HG03196 (cell line): ENCODE data around the gene ULK3.

Experiments
- ATAC-seq: cut with Tn5 transposase; IDR thresholded peaks from one replicate; pipeline ENCODE4 v1.9.1; 2021; ENCODE audit not compliant: unreplicated experiment

Gene ULK3

GRCh38 chr15:74824976-74825375 is 18.0 kb downstream of the ULK3 start:
- no peak for ATAC-seq

DNA sequence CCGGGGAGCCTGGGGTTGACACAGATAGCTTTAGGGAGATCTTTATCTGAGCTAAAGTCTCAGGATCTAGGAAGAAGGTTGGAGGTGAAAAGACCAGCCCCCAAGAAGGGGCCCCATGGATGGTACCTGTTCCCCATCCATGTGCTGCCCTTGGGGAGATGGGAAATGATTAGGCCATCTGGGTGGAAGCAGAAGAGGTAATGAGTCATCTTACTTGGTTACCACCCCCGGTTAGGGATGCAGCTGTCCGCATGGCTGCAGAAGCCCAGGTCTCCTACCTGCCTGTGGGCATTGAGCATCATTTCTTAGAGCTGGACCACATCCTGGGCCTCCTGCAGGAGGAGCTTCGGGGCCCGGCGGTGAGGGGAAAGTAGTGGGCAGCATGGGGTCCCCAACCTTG is 19.6 kb downstream of the ULK3 start:
- ATAC-seq: no peak

DNA sequence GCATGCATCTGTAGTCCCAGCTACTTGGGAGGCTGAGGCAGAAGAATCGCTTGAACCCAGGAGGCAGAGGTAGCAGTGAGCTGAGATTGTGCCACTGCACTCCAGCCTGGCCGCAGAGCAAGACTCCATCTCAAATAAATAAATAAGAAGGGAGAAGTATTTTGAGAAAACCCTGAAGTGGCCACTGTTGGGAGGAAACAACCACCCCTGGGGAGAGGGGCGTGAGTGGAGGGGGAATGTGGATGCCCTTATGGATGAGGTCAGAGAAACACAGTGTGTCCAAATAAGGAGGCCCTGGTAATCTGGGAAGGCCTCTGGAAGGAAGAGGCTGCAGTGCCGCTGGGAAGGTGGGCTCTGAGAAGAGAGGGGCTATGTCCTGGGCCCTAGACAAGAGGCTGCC is 20.7 kb downstream of the ULK3 start:
- no peak for ATAC-seq

GRCh38 chr15:74821790-74822158 is 21.2 kb downstream of the ULK3 start:
- ATAC-seq: no peak

GRCh38 chr15:74821091-74821789 is 21.7 kb downstream of the ULK3 start:
- ATAC-seq: peak; percentile 52

DNA sequence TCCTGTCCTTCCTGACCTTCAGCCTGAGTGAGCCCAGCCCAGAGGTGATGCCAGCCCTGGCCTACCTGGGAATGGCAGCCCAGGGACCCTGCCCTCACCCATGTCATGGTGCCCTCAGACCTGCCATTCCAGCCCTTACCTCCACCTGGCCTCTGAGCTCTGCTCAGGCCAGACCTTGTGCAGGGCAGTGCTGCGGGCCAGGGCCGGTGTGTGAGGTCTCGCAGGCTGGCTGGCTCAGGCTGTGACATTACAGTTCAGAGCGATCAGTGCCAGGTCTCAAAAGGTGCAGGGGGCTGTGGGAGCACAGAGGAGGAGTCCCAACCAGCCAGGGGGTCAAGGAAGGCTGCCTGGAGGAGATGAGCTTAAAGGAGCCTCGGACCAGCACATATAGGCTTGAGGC is 22.9 kb downstream of the ULK3 start:
- no peak for ATAC-seq

GRCh38 chr15:74817370-74817737 is 25.6 kb downstream of the ULK3 start:
- ATAC-seq: no peak

GRCh38 chr15:74816624-74817369 is 26.2 kb downstream of the ULK3 start:
- no peak for ATAC-seq

- no peak for ATAC-seq
Measured at GRCh38 chr15:74815961-74816360, 27.0 kb downstream of the ULK3 start.

- ATAC-seq: no peak
Measured at GRCh38 chr15:74815121-74815934, 27.6 kb downstream of the ULK3 start.

DNA sequence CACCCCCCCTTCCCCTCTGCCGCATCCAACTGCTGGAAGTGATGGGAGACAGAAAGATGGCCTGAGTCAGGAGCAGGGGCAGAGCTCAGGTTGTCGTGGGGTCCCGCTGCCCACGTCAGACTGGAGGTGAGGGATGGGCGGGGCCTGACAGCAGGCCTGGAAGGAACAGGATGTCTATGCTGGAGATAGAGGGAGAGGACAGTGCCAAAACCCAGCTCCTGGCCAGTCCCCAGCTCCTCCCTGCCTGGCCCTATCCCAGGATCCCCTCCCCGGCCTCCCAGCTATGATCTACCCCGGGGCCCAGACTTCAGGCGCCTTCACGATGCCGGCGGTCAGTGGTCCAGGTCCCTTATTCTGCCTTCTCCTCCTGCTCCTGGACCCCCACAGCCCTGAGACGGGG is 30.4 kb downstream of the ULK3 start, which contains the start of gene LMAN1L:
TSS of gene LMAN1L (plus strand) at position 303 of the 400 bp plus-strand sequence. CDS start at position 323, 20 bp downstream.
- ATAC-seq: no peak

DNA sequence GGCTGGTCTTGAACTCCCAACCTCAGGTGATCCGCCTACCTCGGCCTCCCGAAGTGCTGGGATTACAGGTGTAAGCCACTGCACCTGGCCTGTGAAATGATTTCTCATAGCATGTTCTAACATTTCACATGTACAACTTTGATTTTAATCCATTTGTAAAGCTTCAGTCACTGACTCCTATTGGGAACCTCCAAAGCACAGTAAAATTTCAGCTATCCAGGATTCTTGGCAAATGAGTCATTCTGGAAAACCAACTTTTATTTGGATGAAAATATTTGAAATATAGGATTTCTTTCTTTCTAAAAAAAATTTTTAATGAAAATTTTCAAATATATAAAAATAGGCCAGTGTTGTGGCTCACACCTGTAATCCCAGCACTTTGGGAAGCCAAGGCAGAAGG is 33.0 kb downstream of the ULK3 start:
- ATAC-seq: no peak

- no peak for ATAC-seq
Measured at GRCh38 chr15:74809242-74809641, 33.7 kb downstream of the ULK3 start.

- no peak for ATAC-seq
Measured at GRCh38 chr15:74808840-74809229, 34.1 kb downstream of the ULK3 start.

DNA sequence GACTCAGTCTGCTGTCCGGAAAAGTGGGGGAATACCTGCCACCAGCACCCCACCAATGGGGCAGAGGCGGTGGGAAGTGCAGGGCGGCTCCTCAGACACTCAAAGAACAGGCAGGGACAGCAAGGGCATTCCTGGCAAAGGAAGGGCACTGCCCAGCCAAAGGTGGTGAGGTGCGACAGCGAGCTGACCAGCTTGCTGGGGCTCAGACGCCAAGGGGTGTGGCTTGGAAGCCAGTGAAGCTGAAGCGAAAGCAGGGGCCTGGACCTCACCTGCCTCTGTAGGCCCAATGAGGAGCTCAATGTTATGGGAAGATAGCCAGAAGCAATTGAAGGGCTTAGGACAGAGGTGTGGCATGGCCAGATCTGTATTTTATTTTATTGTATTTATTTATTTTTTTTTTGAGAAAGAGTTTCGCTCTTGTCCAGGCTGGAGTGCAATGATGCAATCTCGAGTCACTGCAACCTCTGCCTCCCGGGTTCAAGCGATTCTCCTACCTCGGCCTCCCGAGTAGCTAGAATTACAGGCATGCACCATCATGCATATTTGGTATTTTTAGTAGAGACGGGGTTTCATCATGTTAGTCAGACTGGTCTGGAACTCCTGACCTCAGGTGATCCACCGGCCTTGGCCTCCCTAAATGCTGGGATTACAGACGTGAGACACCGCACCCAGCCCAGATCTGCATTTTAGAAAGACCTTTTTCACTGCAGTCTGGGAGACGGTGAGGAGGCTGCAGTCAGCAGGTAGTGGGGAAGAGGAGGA is 34.7 kb downstream of the ULK3 start:
- no peak for ATAC-seq

DNA sequence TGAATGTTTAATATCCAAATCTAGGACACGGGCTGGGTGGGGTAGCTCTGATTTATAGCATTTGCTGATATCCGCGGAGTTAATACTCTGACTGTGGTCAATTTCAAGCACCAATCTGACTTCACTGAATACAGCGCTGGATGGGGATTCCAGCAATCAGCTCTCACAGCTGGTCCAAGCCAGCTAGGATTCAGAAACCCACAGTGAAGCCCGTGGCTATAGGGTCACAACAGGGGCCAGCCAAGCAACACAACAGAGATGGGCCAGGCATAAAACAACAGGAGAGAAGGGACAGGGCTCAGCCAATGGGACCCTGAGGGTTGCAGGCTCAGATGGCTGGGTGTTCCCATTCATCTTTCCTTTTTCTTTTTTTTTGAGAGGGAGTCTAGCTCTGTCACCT is 35.7 kb downstream of the ULK3 start:
- no peak for ATAC-seq

GRCh38 chr15:74804935-74805334 is 38.0 kb downstream of the ULK3 start:
- ATAC-seq: no peak

GRCh38 chr15:74802862-74803447 is 40.0 kb downstream of the ULK3 start:
- ATAC-seq: no peak

- ATAC-seq: no peak
Measured at GRCh38 chr15:74802290-74802689, 40.7 kb downstream of the ULK3 start.

- no peak for ATAC-seq
Measured at GRCh38 chr15:74801311-74801997, 41.5 kb downstream of the ULK3 start.
